B cell (primary cell): ENCODE results near the gene RRP15. TPM values are rescaled to one million over a fixed set of nuclear protein-coding genes. Genes with fewer than 3 reads are reported as not detected.

Experiments used
- ATAC-seq: fragments of 200-7000 bp; cut with Tn5 transposase; one replicate; pipeline ENCODE4 v1.10.0; 2021; ENCODE audit warnings: low read depth, mild to moderate bottlenecking, moderate number of reproducible peaks, moderate library complexity
- CTCF ChIA-PET: fragments of 350-600 bp; sonication (Branson Sonifier 250); formaldehyde crosslinking; loops from one replicate; lab custom pipeline; 2021; ENCODE audit warnings: antibody characterized with exemption, inconsistent platforms; lab: Charles Lee
- POLR2A ChIA-PET: fragments of 350-600 bp; sonication (Branson Sonifier 250); formaldehyde crosslinking; loops from one replicate; lab custom pipeline; 2021; ENCODE audit warnings: antibody characterized with exemption; lab: Charles Lee
- DNase-seq: peaks from one replicate; pipeline ENCODE4 v3.0.0; 2013
- H2AFZ ChIP-seq: 2 replicates; pipeline ENCODE4 v1.6.1; 2012; ENCODE audit warnings: mild to moderate bottlenecking, low read depth, low read length; ENCODE audit not compliant: insufficient read depth, poor library complexity, severe bottlenecking
- H3K27ac ChIP-seq, 2 donors: 1 replicate in 1 of 2; 2 replicates in 1 of 2; pipeline ENCODE4 v1.5.1; 2012 to 2013; ENCODE audit warnings: low read length in 2 of 2, mild to moderate bottlenecking in 2 of 2, moderate library complexity in 1 of 2
- H3K27me3 ChIP-seq, 4 experiments: fragments of 200-600 bp in 1 of 4; sonication (generic) in 1 of 4; replicated peaks in 1 of 4; 1 replicate in 2 of 4; 2 replicates in 2 of 4; pipeline versions ENCODE4 v1.6.1 to v1.7.0; 2013 to 2016; ENCODE audit warnings: low read length in 3 of 4, mild to moderate bottlenecking in 2 of 4, mixed read lengths in 1 of 4, moderate library complexity in 1 of 4; ENCODE audit not compliant: insufficient read depth in 4 of 4, control insufficient read depth in 3 of 4; ENCODE audit errors: control extremely low read depth in 1 of 4
- H3K36me3 ChIP-seq, 2 experiments: replicated peaks in 1 of 2; 1 replicate in 1 of 2; 2 replicates in 1 of 2; pipeline versions ENCODE4 v1.6.1 to v1.7.1; 2013; ENCODE audit warnings: low read length in 1 of 2; ENCODE audit not compliant: insufficient read depth in 2 of 2, control insufficient read depth in 1 of 2; ENCODE audit errors: control extremely low read depth in 1 of 2, extremely low read depth in 1 of 2
- H3K4me1 ChIP-seq, 2 donors: fragments of 200-600 bp in 1 of 2; sonication (generic) in 1 of 2; 1 replicate in 1 of 2; 2 replicates in 1 of 2; pipeline versions ENCODE4 v1.5.1 to v1.6.1; 2013 to 2017; ENCODE audit warnings: low read length in 2 of 2; ENCODE audit not compliant: control insufficient read depth in 2 of 2, insufficient read depth in 2 of 2
- H3K4me2 ChIP-seq: replicated peaks from 2 replicates; pipeline ENCODE3; 2012; ENCODE audit warnings: mild to moderate bottlenecking, low read depth, low read length; ENCODE audit not compliant: poor library complexity, severe bottlenecking
- H3K4me3 ChIP-seq, 5 experiments: fragments of 200-600 bp in 1 of 5; sonication (generic) in 1 of 5; 1 replicate in 3 of 5; 2 replicates in 2 of 5; pipeline versions ENCODE4 v1.5.1 to v1.7.0; 2011 to 2016; ENCODE audit warnings: low read length in 4 of 5, mild to moderate bottlenecking in 4 of 5, low read depth in 2 of 5, control low read depth in 1 of 5, moderate library complexity in 1 of 5; ENCODE audit not compliant: insufficient read depth in 1 of 5; ENCODE audit errors: control extremely low read depth in 1 of 5, extremely low read depth in 1 of 5
- H3K79me2 ChIP-seq: fragments of 200-600 bp; sonication (generic); one replicate; pipeline ENCODE4 v1.6.0; 2016; ENCODE audit warnings: low read length; ENCODE audit not compliant: control insufficient read depth, insufficient read depth
- H3K9ac ChIP-seq: fragments of 200-600 bp; sonication (generic); 2 replicates; pipeline ENCODE4 v1.6.1; 2017; ENCODE audit warnings: mild to moderate bottlenecking, low read length, moderate library complexity
- H3K9me3 ChIP-seq, 3 donors: one replicate each; pipeline versions ENCODE4 v1.6.1 to v1.7.1; 2013; ENCODE audit warnings: low read length in 2 of 3; ENCODE audit not compliant: control insufficient read depth in 2 of 3, insufficient read depth in 1 of 3; ENCODE audit errors: control extremely low read depth in 1 of 3
- H4K20me1 ChIP-seq: 2 replicates; pipeline ENCODE4 v1.6.0; 2012; ENCODE audit warnings: mild to moderate bottlenecking, low read length; ENCODE audit not compliant: insufficient read depth, control insufficient read depth, poor library complexity, severe bottlenecking
- H3K27ac Mint-ChIP-seq: one replicate; pipeline ENCODE4 v1.8.0; 2021; ENCODE audit warnings: mixed read lengths
- H3K27me3 Mint-ChIP-seq: one replicate; pipeline ENCODE4 v1.8.0; 2021; ENCODE audit warnings: mixed read lengths
- H3K4me1 Mint-ChIP-seq: one replicate; pipeline ENCODE4 v1.8.0; 2021; ENCODE audit warnings: mixed read lengths
- H3K4me3 Mint-ChIP-seq: one replicate; pipeline ENCODE4 v1.8.0; 2021; ENCODE audit warnings: mixed read lengths
- H3K9me3 Mint-ChIP-seq: one replicate; pipeline ENCODE4 v1.8.0; 2022; ENCODE audit warnings: mixed read lengths; ENCODE audit not compliant: insufficient read depth
- CTCF ChIP-seq: fragments of 200-600 bp; IDR thresholded peaks from one replicate; pipeline ENCODE4 v1.8.0; 2022; ENCODE audit warnings: antibody characterized with exemption, mild to moderate bottlenecking
- EZH2 ChIP-seq: IDR thresholded peaks from 2 replicates; pipeline ENCODE4 v1.6.1; 2012; ENCODE audit warnings: borderline replicate concordance, low read depth, mild to moderate bottlenecking, moderate library complexity, low read length; ENCODE audit not compliant: insufficient read depth, poor library complexity, severe bottlenecking
- WGBS: methylation state at CpG from one replicate; pipeline ENCODE4 v1.1.5; 2013; ENCODE audit warnings: missing lambda C conversion rate; ENCODE audit not compliant: insufficient coverage; 5-methylcytosine and 5-hydroxymethylcytosine counted together
- intact Hi-C: fragments of 100-400 bp; cut with micrococcal nuclease; formaldehyde crosslinking; loops from one replicate; pipeline ENCODE4 v1.10.0; 2022
- polyA plus RNA-seq: library from polyadenylated mRNA; depleted of rRNA; stranded (reverse); fragments of >200 nt; gene quantifications from 2 replicates; pipeline ENCODE4 v1.2.3, GENCODE V29; 2012
- total RNA-seq, 2 donors: library from RNA; stranded (reverse); fragments of 120-200 nt in 1 of 2; gene quantifications; 1 replicate in 1 of 2; 2 replicates in 1 of 2; pipeline versions ENCODE4 v1.2.3 to v1.2.4, GENCODE V29; 2013 to 2022

Gene RRP15
- total and polyA plus RNA-seq, 2 donors (not counting 1 experiment from before 2014, with no cell fraction given), result 1.3 to 20.2 TPM

- H3K36me3 ChIP-seq, result no peaks in the 10 kb centered on the region
- Mint-ChIP-seq H3K9me3 (no peaks in the 10 kb centered on the region), H3K4me3 (no peak overlapping the region), H3K4me1 (peaks cover 45% of the 10 kb centered on the region), H3K27ac (no peak overlapping the region), H3K27me3 (no peaks in the 10 kb centered on the region)
- WGBS, result 95% methylated on average over 4 of the region's 8 CpGs
- ChIA-PET POLR2A (interaction anchor here (0.7 kb wide), 1 partner anchor 1696 kb away, joined by 5 read pairs; no protein-coding TSS in a partner anchor), CTCF (interaction anchor here (1.0 kb wide), 1 partner anchor 24 kb away, joined by 3 read pairs; no protein-coding TSS in a partner anchor)
- ATAC-seq, result no peak
- TF ChIP-seq CTCF (no peak), EZH2 (no peak)
- no peak overlapping the region for H3K27ac ChIP-seq
- H4K20me1 ChIP-seq, result no peaks in the 10 kb centered on the region
- H3K4me2 ChIP-seq, result peak overlapping the region; percentile 72
- no peak overlapping the region for H2AFZ ChIP-seq
- H3K27me3 ChIP-seq, result no peaks in the 10 kb centered on the region
- peaks cover 30 to 32% of the 10 kb centered on the region in 2 donors for H3K4me1 ChIP-seq
- H3K9ac ChIP-seq, result no peak overlapping the region
- DNase-seq, result no peak
- no peak overlapping the region for H3K4me3 ChIP-seq
- intact Hi-C loops, result no loop called here
- no peaks in the 10 kb centered on the region for H3K9me3 ChIP-seq
- H3K79me2 ChIP-seq, result no peaks in the 10 kb centered on the region
Measured at GRCh38 chr1:218352075-218352438, 67.0 kb downstream of the RRP15 start.

GRCh38 chr1:218353656-218354055 lies 68.6 kb downstream of the RRP15 start:
- Mint-ChIP-seq H3K9me3 (no peaks in the 10 kb centered on the region), H3K4me1 (peaks cover 32% of the 10 kb centered on the region), H3K27ac (no peak overlapping the region), H3K27me3 (no peaks in the 10 kb centered on the region), H3K4me3 (no peak overlapping the region)
- no peak overlapping the region for H3K4me2 ChIP-seq
- H3K9ac ChIP-seq, result no peak overlapping the region
- no peak for TF ChIP-seq EZH2
- no peak for TF ChIP-seq CTCF
- H3K9me3 ChIP-seq, result no peaks in the 10 kb centered on the region
- H3K27ac ChIP-seq, result no peak overlapping the region
- H3K4me1 ChIP-seq, result peaks cover 20 to 23% of the 10 kb centered on the region in 2 donors
- H2AFZ ChIP-seq, result no peak overlapping the region
- no peak for DNase-seq
- intact Hi-C loops, result no loop called here
- H3K27me3 ChIP-seq, result no peaks in the 10 kb centered on the region
- H3K79me2 ChIP-seq, result no peaks in the 10 kb centered on the region
- no peak for ATAC-seq
- no peak overlapping the region for H3K4me3 ChIP-seq
- H3K36me3 ChIP-seq, result no peaks in the 10 kb centered on the region
- 96% methylated on average over 4 of the region's 4 CpGs for WGBS
- CTCF ChIA-PET, result no interaction called here
- H4K20me1 ChIP-seq, result no peaks in the 10 kb centered on the region
- POLR2A ChIA-PET, result no interaction called here
